K562 (cell line): ENCODE results near the gene MAPK1IP1L. TPM values are rescaled to one million over a fixed set of nuclear protein-coding genes. Genes with fewer than 3 reads are reported as not detected.

Source experiments
- E2F6 ChIP-seq, 2 experiments: IDR thresholded peaks; 2 replicates each; pipeline ENCODE4 v1.6.1; 2011; ENCODE audit warnings: borderline replicate concordance in 1 of 2, control low read depth in 1 of 2, low read depth in 1 of 2, low read length in 1 of 2, mild to moderate bottlenecking in 1 of 2, mixed read lengths in 1 of 2, moderate library complexity in 1 of 2; ENCODE audit not compliant: insufficient read depth in 1 of 2, insufficient read length in 1 of 2, poor library complexity in 1 of 2, severe bottlenecking in 1 of 2; ENCODE audit errors: extremely low read depth in 1 of 2
- TCF3 ChIP-seq: sonication (generic); formaldehyde crosslinking; IDR thresholded peaks from 2 replicates; pipeline ENCODE4 v1.4.0; 2020; ENCODE audit warnings: mild to moderate bottlenecking, missing genetic modification reagents
- TRIM25 ChIP-seq: fragments of 450-650 bp; IDR thresholded peaks from 2 replicates; pipeline ENCODE4 v1.7.0; 2016; ENCODE audit warnings: borderline replicate concordance
- ZFP30 ChIP-seq: fragments of 250-450 bp; sonication (Bioruptor Pico); IDR thresholded peaks from 2 replicates; pipeline ENCODE4 v1.8.0; 2022; ENCODE audit warnings: moderate library complexity, mild to moderate bottlenecking, inconsistent platforms, borderline replicate concordance
- ZNF318 ChIP-seq, 2 experiments: fragments of 450-650 bp; IDR thresholded peaks; 2 replicates each; pipeline ENCODE4 v1.6.1; 2016; ENCODE audit warnings: mild to moderate bottlenecking in 2 of 2, borderline replicate concordance in 1 of 2, low read depth in 1 of 2, moderate library complexity in 1 of 2
- polyA plus RNA-seq, 8 experiments: library from polyadenylated mRNA; depleted of rRNA in 4 of 8; stranded (reverse) in 5 of 8; unstranded in 3 of 8; fragments of >200 nt; fragmentation: Nextera tagmentation in 2 of 8; fragmentation: Illumina TruSeq in 1 of 8; extraction: Ambion mirVana in 2 of 8; extraction: Trizol in 1 of 8; gene quantifications; 2 replicates each; pipeline versions ENCODE4 v1.2.1 to v1.2.3, GENCODE V29; 2011 to 2014; ENCODE audit warnings: inconsistent platforms in 1 of 8, missing spikeins in 1 of 8
- total RNA-seq, 7 experiments: library from RNA; depleted of rRNA in 6 of 7; stranded (reverse); fragments of >200 nt in 6 of 7; fragmentation: Illumina TruSeq in 2 of 7; extraction: Trizol in 2 of 7; gene quantifications; 2 replicates each; pipeline versions ENCODE4 v1.2.1 to v1.2.3, GENCODE V29; 2011 to 2021; ENCODE audit warnings: low replicate concordance in 1 of 7

The MAPK1IP1L gene
- total and polyA plus RNA-seq, 9 of the 15 experiments (the other 6 are each of a cell fraction or from before 2014, with no cell fraction given): 32.7 to 99.4 (median 49.8) TPM

- TF ChIP-seq ZNF318 (IDR thresholded peaks at IDR 0.05; ENCODE audit: borderline replicate concordance in 1 of 2, low read depth in 1 of 2): no peak
- no peak for TF ChIP-seq E2F6 (IDR thresholded peaks at IDR 0.05; ENCODE audit: borderline replicate concordance in 1 of 2, extremely low read depth in 1 of 2, insufficient read depth in 1 of 2, insufficient read length in 1 of 2, low read depth in 1 of 2, low read length in 1 of 2, poor library complexity in 1 of 2, severe bottlenecking in 1 of 2)
- TF ChIP-seq ZFP30 (CRISPR knock-in tag): no peak
- no peak for TF ChIP-seq TRIM25
- no peak for TF ChIP-seq TCF3 (CRISPR knock-in tag)
Measured at GRCh38 chr14:55115460-55115859, 64.0 kb downstream of the MAPK1IP1L start (continued).
